Neural progenitor cell (in vitro differentiated cells): ENCODE measurements around the gene PFDN1. TPM values are rescaled to one million over a fixed set of nuclear protein-coding genes. Genes with fewer than 3 reads are reported as not detected.

Experiments
- DNase-seq: peaks from one replicate; pipeline ENCODE4 v3.0.0-alpha.2; 2016; ENCODE audit warnings: low spot score
- H2AFZ ChIP-seq: fragments of 200-600 bp; sonication (generic); replicated peaks from 2 replicates; pipeline ENCODE4 v1.6.1; 2016; ENCODE audit warnings: antibody characterized with exemption
- H3F3A ChIP-seq: fragments of 200-600 bp; sonication (generic); 2 replicates; pipeline ENCODE4 v1.6.1; 2016; ENCODE audit warnings: antibody characterized with exemption, low read depth
- H3K27ac ChIP-seq: fragments of 200-600 bp; sonication (generic); 2 replicates; pipeline ENCODE4 v1.5.1; 2016; ENCODE audit warnings: mild to moderate bottlenecking
- H3K27me3 ChIP-seq: fragments of 200-600 bp; sonication (generic); 2 replicates; pipeline ENCODE4 v1.6.1; 2016; ENCODE audit warnings: mild to moderate bottlenecking, moderate library complexity
- H3K36me3 ChIP-seq: fragments of 200-600 bp; sonication (generic); 2 replicates; pipeline ENCODE4 v1.5.1; 2016
- H3K4me1 ChIP-seq: fragments of 200-600 bp; sonication (generic); 2 replicates; pipeline ENCODE4 v1.6.1; 2016; ENCODE audit warnings: mixed run types
- H3K4me2 ChIP-seq: fragments of 200-600 bp; sonication (generic); 2 replicates; pipeline ENCODE4 v1.6.1; 2016
- H3K4me3 ChIP-seq: fragments of 200-600 bp; sonication (generic); 2 replicates; pipeline ENCODE4 v1.5.1; 2016
- H3K79me2 ChIP-seq: fragments of 200-600 bp; sonication (generic); 2 replicates; pipeline ENCODE4 v1.6.1; 2016; ENCODE audit warnings: low read depth
- H3K9ac ChIP-seq: fragments of 200-600 bp; sonication (generic); 2 replicates; pipeline ENCODE4 v1.6.1; 2016
- H3K9me3 ChIP-seq: fragments of 200-600 bp; sonication (generic); 2 replicates; pipeline ENCODE4 v1.5.1; 2016; ENCODE audit warnings: low read depth
- H4K20me1 ChIP-seq: fragments of 200-600 bp; sonication (generic); 2 replicates; pipeline ENCODE4 v1.6.1; 2016; ENCODE audit warnings: low read depth
- H3K27ac Mint-ChIP-seq: 3 replicates; pipeline ENCODE4 v1.8.0; 2021; ENCODE audit warnings: mixed read lengths
- H3K27me3 Mint-ChIP-seq: 2 replicates; pipeline ENCODE4 v1.8.0; 2022; ENCODE audit warnings: low read depth, mild to moderate bottlenecking, inconsistent platforms, moderate library complexity, mixed read lengths; ENCODE audit not compliant: insufficient read depth
- H3K36me3 Mint-ChIP-seq: 3 replicates; pipeline ENCODE4 v1.8.0; 2021; ENCODE audit warnings: mixed read lengths
- H3K4me1 Mint-ChIP-seq: 3 replicates; pipeline ENCODE4 v1.8.0; 2021; ENCODE audit warnings: mixed read lengths
- H3K4me3 Mint-ChIP-seq: 3 replicates; pipeline ENCODE4 v1.8.0; 2021; ENCODE audit warnings: mild to moderate bottlenecking, moderate library complexity, mixed read lengths
- H3K9me3 Mint-ChIP-seq: 3 replicates; pipeline ENCODE4 v1.8.0; 2020; ENCODE audit warnings: mixed read lengths
- CTCF ChIP-seq: fragments of 200-600 bp; sonication (generic); IDR thresholded peaks from 2 replicates; pipeline ENCODE4 v1.5.1; 2017; ENCODE audit warnings: antibody characterized with exemption, mild to moderate bottlenecking
- EZH2 ChIP-seq: fragments of 200-600 bp; sonication (generic); IDR thresholded peaks from 2 replicates; pipeline ENCODE4 v1.6.1; 2017; ENCODE audit warnings: antibody characterized with exemption, mild to moderate bottlenecking, moderate library complexity
- EZH2phosphoT487 ChIP-seq: fragments of 200-600 bp; sonication (generic); IDR thresholded peaks from 2 replicates; pipeline ENCODE4 v1.6.1; 2017; ENCODE audit warnings: antibody characterized with exemption
- total RNA-seq: library from RNA; depleted of rRNA; stranded (reverse); fragments of >200 nt; gene quantifications from 2 replicates; pipeline ENCODE4 v1.2.3, GENCODE V29; 2015; ENCODE audit warnings: low replicate concordance

Gene PFDN1
- total RNA-seq, 1 donor from 2014 or later = 79.8 TPM

GRCh38 chr5:140337880-140338279 is 35.0 kb upstream of the PFDN1 start:
- Mint-ChIP-seq H3K9me3 (no peaks in the 10 kb centered on the region), H3K4me3 (no peak overlapping the region), H3K27ac (no peak overlapping the region), H3K27me3 (peaks cover 4% of the 10 kb centered on the region), H3K4me1 (peaks cover 7% of the 10 kb centered on the region), H3K36me3 (peaks cover 4% of the 10 kb centered on the region)
- Histone ChIP-seq H3K4me2 (no peak overlapping the region), H3K4me1 (no peaks in the 10 kb centered on the region), H3K36me3 (no peaks in the 10 kb centered on the region), H3K79me2 (no peaks in the 10 kb centered on the region), H2AFZ (no peak overlapping the region), H3K27me3 (no peaks in the 10 kb centered on the region), H3F3A (no peaks in the 10 kb centered on the region), H3K4me3 (no peak overlapping the region), H3K27ac (no peak overlapping the region), H3K9me3 (no peaks in the 10 kb centered on the region), H4K20me1 (no peaks in the 10 kb centered on the region), H3K9ac (no peak overlapping the region)
- DNase-seq = no peak
- TF ChIP-seq CTCF = no peak
- no peak for TF ChIP-seq EZH2phosphoT487
- TF ChIP-seq EZH2 = no peak

GRCh38 chr5:140336388-140336787 is 33.5 kb upstream of the PFDN1 start:
- H4K20me1 ChIP-seq = no peaks in the 10 kb centered on the region
- no peak overlapping the region for H2AFZ ChIP-seq
- H3K27me3 Mint-ChIP-seq = no peaks in the 10 kb centered on the region
- no peak overlapping the region for H3K27ac ChIP-seq
- H3K4me1 ChIP-seq = no peaks in the 10 kb centered on the region
- H3K36me3 ChIP-seq = no peaks in the 10 kb centered on the region
- no peaks in the 10 kb centered on the region for H3K79me2 ChIP-seq
- no peaks in the 10 kb centered on the region for H3F3A ChIP-seq
- no peaks in the 10 kb centered on the region for H3K9me3 Mint-ChIP-seq
- H3K4me3 ChIP-seq = no peak overlapping the region
- H3K4me3 Mint-ChIP-seq = no peak overlapping the region
- no peak for DNase-seq
- H3K4me1 Mint-ChIP-seq = peaks cover 7% of the 10 kb centered on the region
- TF ChIP-seq EZH2 (no peak), EZH2phosphoT487 (no peak), CTCF (no peak)
- H3K27ac Mint-ChIP-seq = no peak overlapping the region
- H3K36me3 Mint-ChIP-seq = peaks cover 4% of the 10 kb centered on the region
- H3K9me3 ChIP-seq = no peaks in the 10 kb centered on the region
- H3K4me2 ChIP-seq = no peak overlapping the region
- H3K9ac ChIP-seq = no peak overlapping the region
- no peaks in the 10 kb centered on the region for H3K27me3 ChIP-seq

- H3K27me3 Mint-ChIP-seq = no peaks in the 10 kb centered on the region
- peaks cover 19% of the 10 kb centered on the region for H3K4me1 ChIP-seq
- H3K9me3 Mint-ChIP-seq = no peaks in the 10 kb centered on the region
- no peak overlapping the region for H2AFZ ChIP-seq
- DNase-seq = no peak
- H3K9ac ChIP-seq = no peak overlapping the region
- H3K4me1 Mint-ChIP-seq = peaks cover 33% of the 10 kb centered on the region
- H3K4me3 ChIP-seq = no peak overlapping the region
- H3K27me3 ChIP-seq = no peaks in the 10 kb centered on the region
- no peaks in the 10 kb centered on the region for H3K36me3 ChIP-seq
- no peak overlapping the region for H3K4me2 ChIP-seq
- no peaks in the 10 kb centered on the region for H3K79me2 ChIP-seq
- no peaks in the 10 kb centered on the region for H4K20me1 ChIP-seq
- no peak overlapping the region for H3K27ac ChIP-seq
- TF ChIP-seq EZH2phosphoT487 = no peak
- no peak for TF ChIP-seq EZH2
- TF ChIP-seq CTCF = no peak
- H3F3A ChIP-seq = no peaks in the 10 kb centered on the region
- no peaks in the 10 kb centered on the region for H3K9me3 ChIP-seq
- H3K4me3 Mint-ChIP-seq = no peak overlapping the region
- peaks cover 4% of the 10 kb centered on the region for H3K36me3 Mint-ChIP-seq
- no peak overlapping the region for H3K27ac Mint-ChIP-seq
These were observed 28.7 kb upstream of the PFDN1 start for GRCh38 chr5:140331638-140332037.
